Measurements from ENCODE around the gene MIA. TPM values are rescaled to one million over a fixed set of nuclear protein-coding genes. Genes with fewer than 3 reads are reported as not detected.
"Not testable (repeated sequence)": the region's sequence is repeated elsewhere in the genome, so short reads cannot be mapped to it uniquely, and the experiment has no call there.

The MIA gene
- 0.57 and 0.59 TPM in 2 replicates for total RNA-seq

GRCh38 chr19:40774916-40775631 lies at the start of gene MIA:
MIA (plus strand) TSS chr19:40775521; CDS start chr19:40775543, 22 bp downstream.
- intact Hi-C loops (cut with micrococcal nuclease), result loop anchor here (10.0 kb wide), 2 partner anchors 330 to 490 kb away; partner anchors contain the start of genes HNRNPUL1 and SERTAD3

- intact Hi-C loops (cut with micrococcal nuclease), result no loop called here
Measured at GRCh38 chr19:40726279-40726678, 49.0 kb upstream of the MIA start.

- intact Hi-C loops (cut with micrococcal nuclease), result not testable (repeated sequence)
Measured at GRCh38 chr19:40730065-40730464, 45.3 kb upstream of the MIA start.

- intact Hi-C loops (cut with micrococcal nuclease), result not testable (repeated sequence)
Measured at GRCh38 chr19:40732304-40732703, 43.0 kb upstream of the MIA start.

GRCh38 chr19:40733149-40733548 lies 42.2 kb upstream of the MIA start:
- intact Hi-C loops (cut with micrococcal nuclease), result no loop called here

- intact Hi-C loops (cut with micrococcal nuclease), result no loop called here
Measured at GRCh38 chr19:40735013-40735771, 40.1 kb upstream of the MIA start.

GRCh38 chr19:40736661-40737060 lies 38.7 kb upstream of the MIA start:
- intact Hi-C loops (cut with micrococcal nuclease), result no loop called here

GRCh38 chr19:40737102-40737644 lies 38.1 kb upstream of the MIA start:
- intact Hi-C loops (cut with micrococcal nuclease), result no loop called here

- intact Hi-C loops (cut with micrococcal nuclease), result no loop called here
Measured at GRCh38 chr19:40739030-40739839, 36.1 kb upstream of the MIA start.

- intact Hi-C loops (cut with micrococcal nuclease), result no loop called here
Measured at GRCh38 chr19:40739871-40740703, 35.2 kb upstream of the MIA start.

- intact Hi-C loops (cut with micrococcal nuclease), result no loop called here
Measured at GRCh38 chr19:40740747-40741146, 34.6 kb upstream of the MIA start.

GRCh38 chr19:40741527-40742390 lies 33.6 kb upstream of the MIA start:
- intact Hi-C loops (cut with micrococcal nuclease), result no loop called here

- intact Hi-C loops (cut with micrococcal nuclease), result no loop called here
Measured at GRCh38 chr19:40742477-40742876, 32.8 kb upstream of the MIA start.

GRCh38 chr19:40742886-40743285 lies 32.4 kb upstream of the MIA start:
- intact Hi-C loops (cut with micrococcal nuclease), result no loop called here

- intact Hi-C loops (cut with micrococcal nuclease), result no loop called here
Measured at GRCh38 chr19:40743926-40744325, 31.4 kb upstream of the MIA start.

GRCh38 chr19:40744554-40745401 lies 30.5 kb upstream of the MIA start:
- intact Hi-C loops (cut with micrococcal nuclease), result no loop called here

GRCh38 chr19:40745402-40745780 lies 29.9 kb upstream of the MIA start:
- intact Hi-C loops (cut with micrococcal nuclease), result no loop called here

- intact Hi-C loops (cut with micrococcal nuclease), result no loop called here
Measured at GRCh38 chr19:40747536-40747935, 27.8 kb upstream of the MIA start.

Measured in T-helper 2 cell treated with Interferon-gamma antibody and Interleukin-4, amounts not matched to agents 100 ng/mL and 5 ng/mL, for 36 hours (primary cell).